Neuronal stem cell (in vitro differentiated cells): Measurements from ENCODE around the gene CYP4A22.

ENCODE experiments used
- DNase-seq: peaks from one replicate; pipeline ENCODE4 v3.0.0-alpha.2; 2013; ENCODE audit warnings: low spot score
- H2AFZ ChIP-seq: one replicate; pipeline ENCODE4 v1.6.1; 2013; ENCODE audit warnings: mild to moderate bottlenecking, low read length, inconsistent platforms
- H2AK5ac ChIP-seq: 2 replicates; pipeline ENCODE4 v1.6.1; 2013; ENCODE audit warnings: low read depth, mild to moderate bottlenecking, inconsistent platforms, low read length, moderate library complexity, mixed read lengths
- H2BK120ac ChIP-seq: 2 replicates; pipeline ENCODE4 v1.6.1; 2013; ENCODE audit warnings: low read depth, mild to moderate bottlenecking, inconsistent platforms, low read length, moderate library complexity, mixed read lengths
- H2BK12ac ChIP-seq: one replicate; pipeline ENCODE4 v1.6.1; 2013; ENCODE audit warnings: low read length, inconsistent platforms
- H2BK15ac ChIP-seq: 2 replicates; pipeline ENCODE4 v1.6.1; 2013; ENCODE audit warnings: mild to moderate bottlenecking, low read length, inconsistent platforms, mixed read lengths
- H2BK5ac ChIP-seq: one replicate; pipeline ENCODE4 v1.6.1; 2013; ENCODE audit warnings: inconsistent platforms, mild to moderate bottlenecking, low read length, moderate library complexity
- H3K14ac ChIP-seq: one replicate; pipeline ENCODE4 v1.6.1; 2013; ENCODE audit warnings: low read length, inconsistent platforms
- H3K18ac ChIP-seq: 2 replicates; pipeline ENCODE4 v1.6.1; 2013; ENCODE audit warnings: low read length, inconsistent platforms
- H3K23ac ChIP-seq: 2 replicates; pipeline ENCODE4 v1.6.1; 2013; ENCODE audit warnings: low read depth, mild to moderate bottlenecking, mixed read lengths, low read length, inconsistent platforms; ENCODE audit not compliant: poor library complexity
- H3K27ac ChIP-seq: replicated peaks from 3 replicates; pipeline ENCODE4 v1.5.1; 2013; ENCODE audit warnings: low read length, inconsistent platforms
- H3K27me3 ChIP-seq, 3 experiments: 2 replicates each; pipeline ENCODE4 v1.6.1; 2013; ENCODE audit warnings: low read length in 3 of 3, mild to moderate bottlenecking in 2 of 3, inconsistent platforms in 1 of 3, low read depth in 1 of 3, mixed read lengths in 1 of 3, moderate library complexity in 1 of 3; ENCODE audit not compliant: control insufficient read depth in 3 of 3, insufficient read depth in 3 of 3
- H3K36me3 ChIP-seq, 2 donors: replicated peaks in 1 of 2; 2 replicates each; pipeline ENCODE4 v1.6.1; 2013; ENCODE audit warnings: low read length in 2 of 2; ENCODE audit not compliant: control insufficient read depth in 2 of 2, insufficient read depth in 2 of 2
- H3K4ac ChIP-seq: 2 replicates; pipeline ENCODE4 v1.6.1; 2013; ENCODE audit warnings: inconsistent platforms, mild to moderate bottlenecking, low read length, moderate library complexity
- H3K4me1 ChIP-seq, 2 donors: 1 replicate in 1 of 2; 2 replicates in 1 of 2; pipeline ENCODE4 v1.6.1; 2013; ENCODE audit warnings: low read length in 2 of 2, low read depth in 1 of 2; ENCODE audit not compliant: control insufficient read depth in 2 of 2, insufficient read depth in 1 of 2
- H3K4me2 ChIP-seq: one replicate; pipeline ENCODE4 v1.6.1; 2013; ENCODE audit warnings: mild to moderate bottlenecking, low read length, inconsistent platforms; ENCODE audit not compliant: insufficient read depth, poor library complexity, severe bottlenecking
- H3K4me3 ChIP-seq, 2 donors: 2 replicates each; pipeline ENCODE4 v1.5.1; 2013; ENCODE audit warnings: low read length in 2 of 2, mild to moderate bottlenecking in 2 of 2, inconsistent platforms in 1 of 2, moderate library complexity in 1 of 2
- H3K79me1 ChIP-seq: one replicate; pipeline ENCODE4 v1.6.1; 2013; ENCODE audit warnings: low read depth, mild to moderate bottlenecking, inconsistent platforms, low read length, moderate library complexity
- H3K9ac ChIP-seq: one replicate; pipeline ENCODE4 v1.6.1; 2013; ENCODE audit warnings: mild to moderate bottlenecking, low read depth, low read length, inconsistent platforms; ENCODE audit not compliant: poor library complexity
- H3K9me3 ChIP-seq, 2 donors: replicated peaks in 1 of 2; 2 replicates each; pipeline versions ENCODE3 to v1.6.1; 2013; ENCODE audit warnings: low read length in 2 of 2, mild to moderate bottlenecking in 2 of 2, inconsistent platforms in 1 of 2, low read depth in 1 of 2, mixed read lengths in 1 of 2, moderate library complexity in 1 of 2; ENCODE audit not compliant: control insufficient read depth in 2 of 2, insufficient read depth in 1 of 2
- H4K8ac ChIP-seq: one replicate; pipeline ENCODE4 v1.6.1; 2013; ENCODE audit warnings: low read depth, mild to moderate bottlenecking, inconsistent platforms, low read length, moderate library complexity
- H4K91ac ChIP-seq: one replicate; pipeline ENCODE4 v1.6.1; 2013; ENCODE audit warnings: low read length, low read depth, mild to moderate bottlenecking, inconsistent platforms; ENCODE audit not compliant: poor library complexity
- WGBS, 2 donors: extraction: QIAGEN DNeasy Blood & Tissue Kit; methylation state at CpG; one replicate each; pipeline ENCODE4 v1.1.7; 2013; ENCODE audit warnings: missing lambda C conversion rate in 2 of 2, mixed read lengths in 1 of 2; ENCODE audit not compliant: insufficient read length in 2 of 2, insufficient replicate concordance in 1 of 2; ENCODE audit errors: extremely low coverage in 2 of 2; 5-methylcytosine and 5-hydroxymethylcytosine counted together

The CYP4A22 gene

DNA sequence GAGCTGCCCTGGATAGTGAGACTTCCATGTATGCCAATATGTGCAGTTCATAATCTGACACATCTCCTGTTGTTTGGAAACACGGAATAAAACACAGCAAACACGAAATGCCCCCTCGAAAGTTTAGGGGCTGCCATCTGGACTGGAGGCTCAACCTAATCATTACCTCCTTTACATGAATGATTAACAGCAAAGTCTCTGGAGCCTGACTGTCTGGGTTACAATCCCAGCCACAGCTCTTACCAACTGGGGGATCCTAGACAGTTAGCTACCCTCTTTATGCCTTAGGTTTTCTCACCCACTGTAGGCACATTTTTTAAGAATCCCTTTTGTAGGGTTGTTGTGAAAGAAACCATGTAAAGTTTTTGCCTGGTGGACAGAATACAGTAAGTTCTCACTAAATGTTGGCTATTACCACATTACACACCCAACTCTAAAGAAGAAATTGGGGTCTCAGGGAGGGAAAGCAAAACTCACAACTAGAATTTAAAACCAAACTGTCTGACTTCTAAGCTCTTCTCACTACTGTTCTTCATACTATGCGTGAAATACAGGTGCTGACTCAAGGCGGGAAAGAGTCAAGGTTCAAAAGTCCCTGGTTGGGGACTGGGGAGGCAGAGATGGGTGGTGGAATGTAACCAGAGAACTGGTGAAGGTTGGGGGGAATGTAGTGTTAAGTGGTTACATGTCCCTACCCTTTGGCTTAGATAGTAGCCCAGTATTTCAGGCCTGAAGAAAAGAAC lies 24.2 kb downstream of the CYP4A22 start:
- H3K18ac ChIP-seq: no peak overlapping the region

DNA sequence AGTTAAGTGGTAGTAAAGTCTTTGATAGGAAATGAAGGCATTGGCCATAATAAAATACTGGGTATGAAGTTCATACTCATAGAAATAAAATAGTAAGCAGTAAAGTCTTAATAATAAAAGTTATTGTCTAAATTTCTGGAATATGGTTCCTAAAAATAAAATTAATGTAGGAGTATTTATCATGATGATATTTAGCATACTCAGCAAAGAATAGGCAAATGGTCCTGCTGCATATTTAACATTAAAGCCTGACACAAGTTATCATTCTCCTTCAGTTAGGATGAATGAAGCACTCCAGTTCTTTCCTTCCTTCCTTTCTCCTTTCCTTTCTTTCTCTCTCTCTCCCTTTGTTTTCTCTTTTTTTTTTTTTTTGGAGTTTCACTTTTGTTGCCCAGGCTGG lies 27.3 kb downstream of the CYP4A22 start:
- no peak overlapping the region for H2AFZ ChIP-seq
- H3K4me3 ChIP-seq: no peak overlapping the region
- H2AK5ac ChIP-seq: no peak overlapping the region
- H3K27ac ChIP-seq: no peak overlapping the region
- H3K27me3 ChIP-seq: no peaks in the 10 kb centered on the region
- H3K4ac ChIP-seq: no peak overlapping the region
- no peak overlapping the region for H3K4me2 ChIP-seq
- H3K9me3 ChIP-seq: no peaks in the 10 kb centered on the region
- no peak overlapping the region for H3K9ac ChIP-seq
- H2BK5ac ChIP-seq: no peak overlapping the region
- H3K14ac ChIP-seq: no peak overlapping the region
- no peak overlapping the region for H4K91ac ChIP-seq
- H2BK120ac ChIP-seq: no peak overlapping the region
- H3K36me3 ChIP-seq: no peaks in the 10 kb centered on the region
- H2BK15ac ChIP-seq: no peak overlapping the region
- no peak overlapping the region for H4K8ac ChIP-seq
- H3K4me1 ChIP-seq: no peaks in the 10 kb centered on the region
- H3K79me1 ChIP-seq: no peaks in the 10 kb centered on the region
- H3K23ac ChIP-seq: no peak overlapping the region
- no peak overlapping the region for H3K18ac ChIP-seq
- H2BK12ac ChIP-seq: no peak overlapping the region
- no peak for DNase-seq

More for the DNA sequence above, 24.2 kb downstream of the CYP4A22 start:
- H3K9ac ChIP-seq: no peak overlapping the region
- no peak overlapping the region for H2AFZ ChIP-seq
- no peak overlapping the region for H2AK5ac ChIP-seq
- H4K91ac ChIP-seq: no peak overlapping the region
- no peak overlapping the region for H2BK12ac ChIP-seq
- H3K27ac ChIP-seq: no peak overlapping the region
- H3K23ac ChIP-seq: no peak overlapping the region
- H3K36me3 ChIP-seq: no peaks in the 10 kb centered on the region
- no CpG with 5 or more reads among the region's 5 CpGs for WGBS, 2 donors
- no peak overlapping the region for H3K4me3 ChIP-seq
- no peak overlapping the region for H2BK120ac ChIP-seq
- H2BK5ac ChIP-seq: no peak overlapping the region
- no peaks in the 10 kb centered on the region for H3K27me3 ChIP-seq
- H3K4me1 ChIP-seq: no peaks in the 10 kb centered on the region
- no peak overlapping the region for H4K8ac ChIP-seq
- H3K9me3 ChIP-seq: no peaks in the 10 kb centered on the region
- DNase-seq: no peak
- no peak overlapping the region for H3K4ac ChIP-seq
- H3K4me2 ChIP-seq: no peak overlapping the region
- H2BK15ac ChIP-seq: no peak overlapping the region
- no peak overlapping the region for H3K14ac ChIP-seq
- no peaks in the 10 kb centered on the region for H3K79me1 ChIP-seq

DNA sequence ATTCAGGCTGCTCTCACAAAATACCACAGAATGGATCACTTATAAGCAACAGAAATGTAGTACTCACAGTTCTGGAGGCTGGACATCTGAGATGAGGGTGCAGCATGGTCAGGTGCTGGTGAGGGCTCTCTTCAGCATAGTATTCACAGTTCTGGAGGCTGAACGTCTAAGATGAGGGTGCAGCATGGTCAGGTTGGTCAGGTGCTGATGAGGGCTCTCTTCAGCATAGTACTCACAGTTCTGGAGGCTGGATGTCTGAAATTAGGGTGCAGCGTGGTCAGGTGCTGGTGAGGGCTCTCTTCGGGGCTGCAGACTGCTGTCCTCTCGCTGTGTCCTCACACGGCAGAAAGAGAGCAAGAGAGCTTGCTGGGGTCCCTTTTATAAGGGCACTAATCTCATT lies 35.5 kb downstream of the CYP4A22 start:
- H2BK12ac ChIP-seq: peak overlapping the region; percentile 41
- peak overlapping the region; percentile 63 for H2AK5ac ChIP-seq
- H3K27ac ChIP-seq: no peak overlapping the region
- H3K4me1 ChIP-seq: no peaks in the 10 kb centered on the region
- H2BK120ac ChIP-seq: no peak overlapping the region
- H3K9ac ChIP-seq: no peak overlapping the region
- H3K9me3 ChIP-seq: no peaks in the 10 kb centered on the region
- H3K4me2 ChIP-seq: no peak overlapping the region
- H3K36me3 ChIP-seq: no peaks in the 10 kb centered on the region
- H2AFZ ChIP-seq: no peak overlapping the region
- H3K4ac ChIP-seq: no peak overlapping the region
- no peak overlapping the region for H3K4me3 ChIP-seq
- no peak overlapping the region for H2BK15ac ChIP-seq
- H3K79me1 ChIP-seq: no peaks in the 10 kb centered on the region
- no peak overlapping the region for H3K23ac ChIP-seq
- no peak overlapping the region for H3K18ac ChIP-seq
- no peak overlapping the region for H2BK5ac ChIP-seq
- no peak overlapping the region for H3K14ac ChIP-seq
- H4K91ac ChIP-seq: peak overlapping the region; percentile 53
- no peak overlapping the region for H4K8ac ChIP-seq
- DNase-seq: no peak
- no CpG with 5 or more reads among the region's 5 CpGs for WGBS, 2 donors
- H3K27me3 ChIP-seq: no peaks in the 10 kb centered on the region

DNA sequence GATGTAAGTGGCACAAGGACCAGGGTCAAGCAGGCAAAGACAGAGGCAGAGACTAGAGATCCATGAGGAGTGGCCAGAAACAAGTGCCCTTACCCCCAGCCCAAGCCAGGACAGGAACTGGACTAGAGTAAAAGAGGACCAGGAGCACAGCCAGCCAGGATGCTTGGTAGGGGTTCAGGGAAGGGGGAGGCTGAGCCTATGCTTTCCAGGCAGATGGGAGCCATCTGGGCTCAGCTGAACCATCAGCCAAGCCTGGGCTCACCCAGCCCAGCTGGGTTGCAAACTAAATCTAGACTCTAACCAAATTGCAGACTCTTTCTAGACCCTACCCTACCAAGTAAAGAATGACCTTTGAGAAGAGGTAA lies 37.4 kb downstream of the CYP4A22 start:
- H3K9me3 ChIP-seq: no peaks in the 10 kb centered on the region
- peaks cover under 1 to 6% of the 10 kb centered on the region in 2 donors for H3K4me1 ChIP-seq
- no peak overlapping the region for H2BK120ac ChIP-seq
- no peak overlapping the region for H3K27ac ChIP-seq
- no peak overlapping the region for H3K4me3 ChIP-seq
- no peak overlapping the region for H4K8ac ChIP-seq
- no peak overlapping the region for H2AK5ac ChIP-seq
- H2BK15ac ChIP-seq: no peak overlapping the region
- no peak overlapping the region for H3K4ac ChIP-seq
- no peak overlapping the region for H4K91ac ChIP-seq
- no peak for DNase-seq
- H3K9ac ChIP-seq: no peak overlapping the region
- H2BK12ac ChIP-seq: no peak overlapping the region
- H3K23ac ChIP-seq: no peak overlapping the region
- no peak overlapping the region for H3K4me2 ChIP-seq
- H2AFZ ChIP-seq: no peak overlapping the region
- H3K36me3 ChIP-seq: no peaks in the 10 kb centered on the region
- no peak overlapping the region for H2BK5ac ChIP-seq
- no peak overlapping the region for H3K14ac ChIP-seq
- H3K79me1 ChIP-seq: no peaks in the 10 kb centered on the region
- H3K27me3 ChIP-seq: no peaks in the 10 kb centered on the region
- H3K18ac ChIP-seq: no peak overlapping the region
